GM18520 (cell line): ENCODE data around the gene FANCC.

ENCODE experiments used
- ATAC-seq: cut with Tn5 transposase; IDR thresholded peaks from one replicate; pipeline ENCODE4 v1.9.1; 2021; ENCODE audit not compliant: unreplicated experiment

The FANCC gene

DNA sequence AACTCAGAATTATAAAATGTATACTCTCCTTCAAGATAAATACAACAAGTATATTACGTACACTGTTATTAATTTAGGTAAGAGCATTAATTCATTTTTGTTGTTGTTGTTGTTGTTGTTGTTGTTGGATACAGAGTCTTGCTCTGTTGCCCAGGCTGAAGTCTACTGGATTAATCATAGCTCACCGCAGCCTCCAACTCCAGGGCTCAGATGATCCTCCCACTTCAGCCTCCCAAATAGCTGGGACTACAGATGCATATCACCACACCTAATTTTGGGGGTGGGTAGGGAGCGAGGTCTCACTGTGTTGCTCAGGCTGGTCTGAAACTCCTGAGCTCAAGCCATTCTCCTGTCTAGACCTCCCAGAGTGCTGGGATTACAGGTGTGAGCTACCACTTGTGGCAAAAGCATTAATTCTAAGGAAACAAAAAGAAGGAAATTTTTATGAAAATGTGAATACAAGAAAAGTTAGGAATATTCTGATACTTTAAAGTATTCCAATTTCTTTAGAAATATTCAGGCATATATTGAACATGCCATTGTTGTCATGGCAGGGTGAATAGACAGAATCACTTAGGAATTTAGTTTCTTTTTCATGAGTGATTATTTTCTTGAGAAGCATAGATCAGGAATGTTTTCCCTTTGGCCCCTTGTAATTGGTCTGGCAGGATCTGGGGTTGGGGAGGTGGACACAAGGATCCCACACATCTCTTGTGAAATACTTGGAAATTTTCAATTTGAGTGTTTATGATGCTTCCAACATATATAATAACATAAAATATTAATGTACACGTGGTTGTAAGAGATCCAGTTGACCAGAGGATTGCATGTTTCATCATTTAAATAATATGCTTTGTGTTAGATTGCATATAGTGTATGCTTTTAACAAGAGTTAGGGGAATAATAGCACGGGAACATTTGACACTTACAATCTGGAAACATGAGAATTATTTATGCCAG lies 263.6 kb downstream of the FANCC start:
- ATAC-seq, result no peak

DNA sequence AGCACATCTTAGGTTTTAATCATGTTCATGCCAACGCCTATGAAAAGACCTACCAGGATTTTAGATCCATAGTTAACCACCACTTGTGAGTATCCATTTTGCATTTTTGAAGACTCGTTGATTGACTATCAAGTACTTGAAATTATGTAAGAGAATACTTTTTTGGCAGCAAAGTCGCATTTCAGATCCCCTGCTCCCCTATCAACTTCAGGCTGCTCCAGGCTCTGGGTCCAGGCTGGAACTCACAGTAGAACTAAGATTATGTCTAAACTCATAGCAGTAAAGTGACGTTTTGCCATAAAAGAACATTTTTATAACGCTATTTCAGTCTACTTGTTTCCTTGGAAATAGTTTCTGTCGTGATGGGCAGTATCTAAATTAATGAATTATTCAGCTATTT lies 267.7 kb downstream of the FANCC start:
- ATAC-seq, result no peak
